MM.1S (cell line): ENCODE measurements around the gene ZFP90.

ENCODE experiments used
- DNase-seq: peaks from one replicate; pipeline ENCODE4 v3.0.0-alpha.2; 2015
- H2AFZ ChIP-seq: fragments of 300-600 bp; sonication (generic); 2 replicates; pipeline ENCODE4 v1.6.0; 2016; ENCODE audit warnings: antibody characterized with exemption, low read length
- H3F3A ChIP-seq: fragments of 300-600 bp; sonication (generic); 2 replicates; pipeline ENCODE4 v1.6.1; 2016; ENCODE audit warnings: mild to moderate bottlenecking, antibody characterized with exemption, low read length, moderate library complexity, mixed read lengths; ENCODE audit not compliant: insufficient read depth
- H3K27ac ChIP-seq: fragments of 300-600 bp; sonication (generic); 2 replicates; pipeline ENCODE4 v1.5.1; 2016; ENCODE audit warnings: mild to moderate bottlenecking, low read length
- H3K27me3 ChIP-seq: fragments of 300-600 bp; sonication (generic); replicated peaks from 2 replicates; pipeline ENCODE4 v1.6.0; 2016; ENCODE audit warnings: low read length; ENCODE audit not compliant: insufficient read depth
- H3K36me3 ChIP-seq: fragments of 300-600 bp; sonication (generic); replicated peaks from 2 replicates; pipeline ENCODE4 v1.6.1; 2016; ENCODE audit warnings: mild to moderate bottlenecking, low read length, mixed read lengths; ENCODE audit not compliant: insufficient read depth
- H3K4me1 ChIP-seq: fragments of 300-600 bp; sonication (generic); 2 replicates; pipeline ENCODE4 v1.6.1; 2016; ENCODE audit warnings: low read length, mixed read lengths
- H3K4me2 ChIP-seq: fragments of 300-600 bp; sonication (generic); 2 replicates; pipeline ENCODE4 v1.6.0; 2016; ENCODE audit warnings: low read depth, low read length
- H3K4me3 ChIP-seq: fragments of 300-600 bp; sonication (generic); 2 replicates; pipeline ENCODE4 v1.5.1; 2016; ENCODE audit warnings: low read length, mixed read lengths
- H3K79me2 ChIP-seq: fragments of 300-600 bp; sonication (generic); 2 replicates; pipeline ENCODE4 v1.6.1; 2016; ENCODE audit warnings: mixed run types, low read length, mixed read lengths
- H3K9ac ChIP-seq: fragments of 300-600 bp; sonication (generic); 2 replicates; pipeline ENCODE4 v1.6.1; 2016; ENCODE audit warnings: low read length, mixed read lengths
- H3K9me2 ChIP-seq: fragments of 300-600 bp; sonication (generic); replicated peaks from 2 replicates; pipeline ENCODE4 v1.6.1; 2016; ENCODE audit warnings: mild to moderate bottlenecking, low read length, mixed read lengths; ENCODE audit not compliant: insufficient read depth
- H3K9me3 ChIP-seq: fragments of 300-600 bp; sonication (generic); replicated peaks from 2 replicates; pipeline ENCODE4 v1.6.1; 2016; ENCODE audit warnings: mild to moderate bottlenecking, low read length, mixed read lengths; ENCODE audit not compliant: insufficient read depth
- H4K20me1 ChIP-seq: fragments of 300-600 bp; sonication (generic); 2 replicates; pipeline ENCODE4 v1.6.1; 2016; ENCODE audit warnings: mild to moderate bottlenecking, low read length, moderate library complexity, mixed read lengths; ENCODE audit not compliant: insufficient read depth
- CTCF ChIP-seq: fragments of 300-600 bp; sonication (generic); IDR thresholded peaks from 2 replicates; pipeline ENCODE4 v1.5.1; 2016; ENCODE audit warnings: antibody characterized with exemption, low read length, mixed read lengths
- EZH2 ChIP-seq: fragments of 300-600 bp; sonication (generic); optimal IDR thresholded peaks from 2 replicates; pipeline ENCODE3; 2017; ENCODE audit warnings: low read depth, mild to moderate bottlenecking, antibody characterized with exemption, low read length, mixed read lengths
- EZH2phosphoT487 ChIP-seq: fragments of 300-600 bp; sonication (generic); IDR thresholded peaks from 2 replicates; pipeline ENCODE4 v1.6.1; 2018; ENCODE audit warnings: antibody characterized with exemption, low read length

Gene ZFP90

DNA sequence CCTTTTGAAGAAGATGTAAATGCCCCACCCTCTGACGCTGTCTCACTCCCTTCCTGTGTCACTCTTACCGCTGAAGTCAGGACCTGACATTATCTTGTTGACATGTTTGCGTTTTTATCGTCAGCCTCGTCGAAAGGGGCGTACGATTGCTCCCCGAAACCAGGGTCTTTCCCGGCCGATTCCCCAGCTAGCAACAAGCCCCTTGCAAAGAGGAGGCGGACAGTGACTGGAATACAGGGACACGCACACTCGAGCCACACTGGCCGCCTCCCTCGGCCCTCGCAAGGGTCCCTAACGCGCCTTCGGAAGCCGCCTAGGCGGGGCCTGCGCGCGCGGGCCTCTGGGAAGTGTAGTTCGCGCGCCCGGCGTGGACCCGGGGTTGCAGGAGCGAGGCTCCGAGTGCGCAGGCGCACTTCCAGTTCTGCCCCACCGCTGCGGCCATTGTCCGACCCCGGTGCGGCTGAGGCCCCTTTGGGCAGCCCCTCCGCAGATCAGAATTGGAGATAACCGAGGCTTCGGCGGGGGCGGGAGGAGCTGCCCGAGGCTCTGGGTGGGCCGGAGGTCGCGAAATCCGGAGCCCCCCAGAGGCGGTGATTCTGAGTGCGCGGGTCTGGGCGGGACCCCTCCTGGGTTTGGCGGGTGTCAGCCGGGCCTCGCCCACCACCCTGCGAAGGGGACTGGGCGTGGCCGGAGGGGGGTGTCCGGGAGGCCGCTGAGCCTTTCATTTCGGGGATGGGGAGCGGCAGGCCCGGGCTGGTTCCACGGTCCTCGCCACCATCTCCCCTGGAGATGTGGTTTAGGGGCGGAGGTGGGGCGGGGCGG lies at the start of gene ZFP90:
ZFP90 (plus strand) TSS at position 412 of the 822 bp plus-strand sequence. CDS start 502 bp downstream, outside the sequence.
- Histone ChIP-seq H4K20me1 (no peaks in the 10 kb centered on the region), H3F3A (no peaks in the 10 kb centered on the region), H3K9me3 (no peaks in the 10 kb centered on the region), H2AFZ (peak within 1 kb of the TSS; percentile 72), H3K27me3 (no peaks in the 10 kb centered on the region), H3K79me2 (no peaks in the 10 kb centered on the region), H3K27ac (no peak within 1 kb of the TSS), H3K9ac (peak within 1 kb of the TSS; percentile 64), H3K4me1 (no peaks in the 10 kb centered on the region), H3K36me3 (no peaks in the 10 kb centered on the region), H3K4me2 (peak within 1 kb of the TSS; percentile 62), H3K4me3 (peak within 1 kb of the TSS; percentile 81), H3K9me2 (no peaks in the 10 kb centered on the region)
- TF ChIP-seq EZH2 (no peak), CTCF (no peak)
- DNase-seq: peak; percentile 84

GRCh38 chr16:68490358-68490757 lies 48.7 kb upstream of the ZFP90 start:
- Histone ChIP-seq H3K9ac (no peak overlapping the region), H3K4me1 (peaks cover 42% of the 10 kb centered on the region), H3K27me3 (no peaks in the 10 kb centered on the region), H4K20me1 (no peaks in the 10 kb centered on the region), H3K4me2 (peak overlapping the region; percentile 33; the same call in 1 of the 2 replicates), H3K4me3 (no peak overlapping the region), H3K9me2 (no peaks in the 10 kb centered on the region), H3K79me2 (no peaks in the 10 kb centered on the region), H2AFZ (peak overlapping the region; percentile 3; the same call in 1 of the 2 replicates), H3K9me3 (no peaks in the 10 kb centered on the region), H3K27ac (no peak overlapping the region), H3F3A (no peaks in the 10 kb centered on the region), H3K36me3 (no peaks in the 10 kb centered on the region)
- no peak for DNase-seq
- TF ChIP-seq CTCF (no peak), EZH2 (no peak), EZH2phosphoT487 (no peak)

DNA sequence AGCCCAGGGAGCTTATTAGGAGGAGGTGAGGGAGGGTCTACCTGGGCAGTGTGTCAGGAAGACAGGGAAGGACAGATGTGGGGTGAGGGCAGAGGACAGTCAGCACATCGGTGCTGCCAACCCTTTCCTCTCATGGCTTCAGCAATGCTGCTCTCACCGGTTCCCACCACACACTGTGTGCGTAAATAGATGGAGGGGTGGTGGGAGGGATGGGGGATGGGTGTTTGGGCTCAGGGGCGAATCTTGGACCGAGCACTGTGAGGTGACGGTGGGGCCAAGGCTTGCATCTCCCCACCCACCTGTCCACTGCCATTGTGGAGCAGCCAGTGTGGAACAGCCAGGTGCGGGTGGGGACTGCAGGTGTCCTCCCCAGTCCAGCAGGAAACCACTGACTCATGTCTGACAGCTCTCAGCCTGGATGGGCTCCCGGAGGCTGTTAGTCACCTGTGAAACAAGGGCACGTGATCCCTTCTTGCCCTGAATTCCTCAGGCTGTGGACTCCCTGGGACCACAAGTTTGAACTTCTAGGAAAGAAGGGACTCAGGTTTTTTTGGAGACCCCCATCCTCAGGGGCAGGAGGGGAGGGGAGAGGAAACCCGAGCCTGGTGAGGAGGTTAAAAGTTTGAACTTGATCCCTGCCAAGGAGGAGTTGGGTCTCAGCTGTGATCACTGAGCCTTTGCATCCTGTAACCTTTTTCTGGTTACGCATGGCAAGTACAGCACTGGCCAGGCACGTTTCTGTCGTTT lies 48.1 kb upstream of the ZFP90 start:
- Histone ChIP-seq H3K9me2 (no peaks in the 10 kb centered on the region), H2AFZ (peak overlapping the region; percentile 11; the same call in 1 of the 2 replicates), H3K4me1 (peaks cover 42% of the 10 kb centered on the region), H4K20me1 (no peaks in the 10 kb centered on the region), H3K4me2 (peak overlapping the region; percentile 33; the same call in 1 of the 2 replicates), H3K36me3 (no peaks in the 10 kb centered on the region), H3K4me3 (no peak overlapping the region), H3K79me2 (no peaks in the 10 kb centered on the region), H3K9ac (no peak overlapping the region; the same call in 1 of the 2 replicates), H3K27me3 (no peaks in the 10 kb centered on the region), H3K9me3 (no peaks in the 10 kb centered on the region), H3F3A (no peaks in the 10 kb centered on the region), H3K27ac (peak overlapping the region; percentile 37; the same call in 1 of the 2 replicates)
- TF ChIP-seq EZH2 (no peak), EZH2phosphoT487 (no peak), CTCF (no peak)
- DNase-seq: peak; percentile 64
